Progenitor cell of endocrine pancreas (in vitro differentiated cells): ENCODE measurements around the gene TSPAN5. TPM values are rescaled to one million over a fixed set of nuclear protein-coding genes. Genes with fewer than 3 reads are reported as not detected.

Experiments
- DNase-seq: peaks from one replicate; pipeline ENCODE4 v3.0.0; 2021; ENCODE audit warnings: low spot score; ENCODE audit not compliant: unreplicated experiment
- H3K27ac Mint-ChIP-seq: 2 replicates; pipeline ENCODE4 v1.8.0; 2021; ENCODE audit warnings: mild to moderate bottlenecking, moderate library complexity, mixed read lengths
- H3K27me3 Mint-ChIP-seq: 2 replicates; pipeline ENCODE4 v1.8.0; 2021; ENCODE audit warnings: mixed read lengths
- H3K36me3 Mint-ChIP-seq: 2 replicates; pipeline ENCODE4 v1.8.0; 2022; ENCODE audit warnings: mixed read lengths; ENCODE audit not compliant: insufficient read depth
- H3K4me1 Mint-ChIP-seq: 2 replicates; pipeline ENCODE4 v1.8.0; 2021; ENCODE audit warnings: low read depth, mixed read lengths
- H3K4me3 Mint-ChIP-seq: 2 replicates; pipeline ENCODE4 v1.8.0; 2021; ENCODE audit warnings: low read depth, mild to moderate bottlenecking, moderate library complexity, mixed read lengths
- H3K9me3 Mint-ChIP-seq: 2 replicates; pipeline ENCODE4 v1.8.0; 2021; ENCODE audit warnings: low read depth, mixed read lengths
- CTCF ChIP-seq: fragments of 200-600 bp; sonication (generic); IDR thresholded peaks from one replicate; pipeline ENCODE4 v1.5.0; 2021; ENCODE audit warnings: antibody characterized with exemption, mild to moderate bottlenecking; ENCODE audit not compliant: unreplicated experiment
- total RNA-seq: library from RNA; stranded (reverse); gene quantifications from 2 replicates; pipeline ENCODE4 v1.2.1, GENCODE V29; 2021

The TSPAN5 gene
- total RNA-seq, 1 donor from 2014 or later, result 6.1 TPM

DNA sequence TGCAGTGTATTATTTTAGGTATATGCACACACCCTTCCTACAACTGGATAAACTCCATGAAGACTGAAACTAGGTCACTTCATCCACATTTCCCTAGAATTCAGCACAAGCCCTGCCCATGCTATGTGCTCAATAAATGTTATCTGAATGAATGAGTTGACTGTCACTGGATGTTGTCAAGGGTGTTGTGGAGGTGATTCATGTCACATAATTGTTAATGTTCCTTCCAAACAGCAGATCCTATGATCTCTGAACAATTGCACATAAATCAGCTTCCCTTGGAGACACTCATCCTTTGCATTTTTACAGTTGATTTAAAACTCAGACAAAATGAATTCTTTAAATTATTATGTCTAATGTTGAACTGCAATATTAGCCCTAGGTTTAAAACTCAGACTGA is 154.7 kb downstream of the TSPAN5 start:
- H3K27ac Mint-ChIP-seq, result no peak overlapping the region
- H3K9me3 Mint-ChIP-seq, result no peaks in the 10 kb centered on the region
- no peaks in the 10 kb centered on the region for H3K36me3 Mint-ChIP-seq
- H3K4me1 Mint-ChIP-seq, result no peaks in the 10 kb centered on the region
- peaks cover 3% of the 10 kb centered on the region for H3K27me3 Mint-ChIP-seq
- no peak for TF ChIP-seq CTCF
- H3K4me3 Mint-ChIP-seq, result no peak overlapping the region
- no peak for DNase-seq

DNA sequence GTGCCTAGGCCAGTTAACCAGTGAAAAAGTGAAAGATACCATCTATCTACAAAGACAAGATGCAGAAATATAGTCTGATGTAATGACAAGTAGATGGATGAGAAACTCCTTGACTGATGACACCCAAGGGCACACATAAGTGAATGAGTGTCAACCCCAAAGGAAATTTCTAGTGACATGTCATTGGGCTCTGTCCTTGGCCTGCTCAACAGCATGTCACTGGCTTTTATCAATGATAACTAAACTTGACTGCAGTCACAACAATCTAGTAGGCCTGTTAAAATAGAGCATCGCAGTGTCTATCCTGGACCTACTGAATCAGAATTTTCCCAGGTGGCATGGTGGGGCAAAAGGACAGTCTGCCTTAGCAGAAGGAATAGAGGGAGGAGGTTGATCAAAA is 155.8 kb downstream of the TSPAN5 start:
- no peaks in the 10 kb centered on the region for H3K4me1 Mint-ChIP-seq
- no peak overlapping the region for H3K27ac Mint-ChIP-seq
- no peak for TF ChIP-seq CTCF

GRCh38 chr4:98502031-98502430 is 156.4 kb downstream of the TSPAN5 start:
- H3K4me1 Mint-ChIP-seq, result no peaks in the 10 kb centered on the region
- no peaks in the 10 kb centered on the region for H3K9me3 Mint-ChIP-seq
- DNase-seq, result no peak
- no peak overlapping the region for H3K4me3 Mint-ChIP-seq
- H3K27me3 Mint-ChIP-seq, result peaks cover 3% of the 10 kb centered on the region
- no peaks in the 10 kb centered on the region for H3K36me3 Mint-ChIP-seq
- no peak for TF ChIP-seq CTCF
- no peak overlapping the region for H3K27ac Mint-ChIP-seq

More for the DNA sequence above, 155.8 kb downstream of the TSPAN5 start:
- no peak for DNase-seq
- Mint-ChIP-seq H3K27me3 (peaks cover 3% of the 10 kb centered on the region), H3K36me3 (no peaks in the 10 kb centered on the region), H3K4me3 (no peak overlapping the region), H3K9me3 (no peaks in the 10 kb centered on the region)

GRCh38 chr4:98501383-98501782 is 157.0 kb downstream of the TSPAN5 start:
- Mint-ChIP-seq H3K4me1 (no peaks in the 10 kb centered on the region), H3K36me3 (no peaks in the 10 kb centered on the region), H3K4me3 (no peak overlapping the region), H3K27ac (no peak overlapping the region), H3K9me3 (no peaks in the 10 kb centered on the region), H3K27me3 (peaks cover 3% of the 10 kb centered on the region)
- no peak for TF ChIP-seq CTCF
- DNase-seq, result no peak

DNA sequence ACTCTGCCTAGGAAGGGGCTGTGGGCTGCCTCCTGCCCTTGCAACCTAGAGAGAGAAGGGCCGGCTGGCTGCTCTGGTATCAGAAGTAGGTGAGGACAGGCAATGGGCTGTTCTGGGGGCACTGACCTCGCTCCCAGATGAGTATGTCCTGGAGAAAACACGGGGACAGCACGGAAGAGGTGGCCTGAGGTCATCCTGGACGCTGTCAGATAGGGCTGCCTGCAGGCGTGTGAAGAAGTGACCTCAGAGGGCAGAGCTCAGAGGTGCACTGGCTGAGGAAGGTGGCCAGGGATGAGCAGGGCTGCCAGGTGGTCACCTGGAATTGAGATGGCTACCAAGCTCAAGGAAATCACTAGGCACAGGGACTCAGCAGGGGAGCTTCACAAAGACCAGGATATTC is 159.6 kb downstream of the TSPAN5 start:
- no peak for TF ChIP-seq CTCF
- Mint-ChIP-seq H3K27me3 (no peaks in the 10 kb centered on the region), H3K4me1 (no peaks in the 10 kb centered on the region), H3K36me3 (no peaks in the 10 kb centered on the region), H3K9me3 (no peaks in the 10 kb centered on the region), H3K4me3 (no peak overlapping the region), H3K27ac (no peak overlapping the region)
- DNase-seq, result no peak
